GM10847 (cell line): ENCODE results near the gene RHBDF1.

Experiments
- POLR2A ChIP-seq: IDR thresholded peaks from 2 replicates; pipeline ENCODE4 v1.6.1; 2011; ENCODE audit not compliant: insufficient read length; ENCODE audit errors: extremely low read depth

The RHBDF1 gene

GRCh38 chr16:104355-104754 is 31.9 kb upstream of the RHBDF1 start:
- no peak for TF ChIP-seq POLR2A

GRCh38 chr16:102060-102855 is 29.8 kb upstream of the RHBDF1 start:
- TF ChIP-seq POLR2A, result no peak

- no peak for TF ChIP-seq POLR2A
Measured at GRCh38 chr16:101586-101985, 29.2 kb upstream of the RHBDF1 start.

- TF ChIP-seq POLR2A, result no peak
Measured at GRCh38 chr16:100989-101388, 28.6 kb upstream of the RHBDF1 start.

- no peak for TF ChIP-seq POLR2A
Measured at GRCh38 chr16:97822-98221, 25.4 kb upstream of the RHBDF1 start.

GRCh38 chr16:96935-97381 is 24.5 kb upstream of the RHBDF1 start:
- TF ChIP-seq POLR2A, result no peak

- TF ChIP-seq POLR2A, result no peak
Measured at GRCh38 chr16:94918-95265, 22.5 kb upstream of the RHBDF1 start.

- no peak for TF ChIP-seq POLR2A
Measured at GRCh38 chr16:92431-93339, 20.3 kb upstream of the RHBDF1 start.

- TF ChIP-seq POLR2A, result no peak
Measured at GRCh38 chr16:91484-91883, 19.1 kb upstream of the RHBDF1 start.

- TF ChIP-seq POLR2A, result no peak
Measured at GRCh38 chr16:89391-90302, 17.2 kb upstream of the RHBDF1 start.

GRCh38 chr16:88613-89012 is 16.2 kb upstream of the RHBDF1 start:
- TF ChIP-seq POLR2A, result no peak

- no peak for TF ChIP-seq POLR2A
Measured at GRCh38 chr16:86483-86952, 14.1 kb upstream of the RHBDF1 start.

GRCh38 chr16:85865-86264 is 13.4 kb upstream of the RHBDF1 start:
- TF ChIP-seq POLR2A, result no peak

- TF ChIP-seq POLR2A, result no peak
Measured at GRCh38 chr16:85407-85782, 13.0 kb upstream of the RHBDF1 start.
